ENCODE data around the gene ERI3. TPM values are rescaled to one million over a fixed set of nuclear protein-coding genes. Genes with fewer than 3 reads are reported as not detected.

The ERI3 gene
- total and polyA plus RNA-seq, 2 donors from 2014 or later: 60.4 to 126 TPM

- peaks cover 6% of the 10 kb centered on the region for H3K27me3 ChIP-seq (ENCODE audit: control insufficient read depth, insufficient read depth, low read length)
- H3K9ac ChIP-seq (ENCODE audit: low read length in 3 of 3): no peak overlapping the region
- no peaks in the 10 kb centered on the region for H3K36me3 ChIP-seq (ENCODE audit: control insufficient read depth in 2 of 3, insufficient read depth in 3 of 3, low read length in 3 of 3)
- DNase-seq (no peak), FAIRE-seq (no peak)
- H3K27ac ChIP-seq (ENCODE audit: low read depth in 2 of 2, low read length in 2 of 2): no peak overlapping the region
- no peak for TF ChIP-seq CTCF (IDR thresholded peaks at IDR 0.05; ENCODE audit: borderline replicate concordance, extremely low read depth, insufficient read depth)
- no peak overlapping the region for H3K4me3 ChIP-seq (ENCODE audit: low read length in 3 of 3)
- intact Hi-C loops (cut with DNase I): no loop called here
- no peaks in the 10 kb centered on the region for H3K9me3 ChIP-seq (ENCODE audit: control insufficient read depth in 2 of 3, insufficient read depth in 1 of 3, low read length in 3 of 3)
- no peaks in the 10 kb centered on the region for H3K4me1 ChIP-seq (ENCODE audit: control insufficient read depth in 2 of 3, insufficient read depth in 2 of 3, low read depth in 1 of 3, low read length in 3 of 3)
Observed at GRCh38 chr1:44390277-44390676, 35.2 kb upstream of the ERI3 start.

- TF ChIP-seq CTCF (IDR thresholded peaks at IDR 0.05; ENCODE audit: borderline replicate concordance, extremely low read depth, insufficient read depth): no peak
- intact Hi-C loops (cut with DNase I): loop anchor here (10.0 kb wide), 1 partner anchor 205 kb away; no protein-coding TSS in a partner anchor
- H3K27me3 ChIP-seq (ENCODE audit: control insufficient read depth, insufficient read depth, low read length): peaks cover 5% of the 10 kb centered on the region
- no peak for FAIRE-seq
- no peak overlapping the region for H3K27ac ChIP-seq (ENCODE audit: low read depth in 2 of 2, low read length in 2 of 2)
- no peak overlapping the region for H3K9ac ChIP-seq (ENCODE audit: low read length in 3 of 3)
- no peak overlapping the region for H3K4me3 ChIP-seq (ENCODE audit: low read length in 3 of 3)
- H3K4me1 ChIP-seq (ENCODE audit: control insufficient read depth in 2 of 3, insufficient read depth in 2 of 3, low read depth in 1 of 3, low read length in 3 of 3): no peaks in the 10 kb centered on the region
- DNase-seq: no peak
- H3K9me3 ChIP-seq (ENCODE audit: control insufficient read depth in 2 of 3, insufficient read depth in 1 of 3, low read length in 3 of 3): no peaks in the 10 kb centered on the region
- H3K36me3 ChIP-seq (ENCODE audit: control insufficient read depth in 2 of 3, insufficient read depth in 3 of 3, low read length in 3 of 3): no peaks in the 10 kb centered on the region
Observed at GRCh38 chr1:44389437-44389836, 34.4 kb upstream of the ERI3 start.

GRCh38 chr1:44388551-44388950 lies 33.5 kb upstream of the ERI3 start:
- H3K36me3 ChIP-seq (ENCODE audit: control insufficient read depth in 2 of 3, insufficient read depth in 3 of 3, low read length in 3 of 3): no peaks in the 10 kb centered on the region
- H3K9me3 ChIP-seq (ENCODE audit: control insufficient read depth in 2 of 3, insufficient read depth in 1 of 3, low read length in 3 of 3): no peaks in the 10 kb centered on the region
- no peaks in the 10 kb centered on the region for H3K4me1 ChIP-seq (ENCODE audit: control insufficient read depth in 2 of 3, insufficient read depth in 2 of 3, low read depth in 1 of 3, low read length in 3 of 3)
- H3K27me3 ChIP-seq (ENCODE audit: control insufficient read depth, insufficient read depth, low read length): peaks cover 5% of the 10 kb centered on the region
- H3K9ac ChIP-seq (ENCODE audit: low read length in 3 of 3): no peak overlapping the region
- intact Hi-C loops (cut with DNase I): loop anchor here (10.0 kb wide), 1 partner anchor 206 kb away; no protein-coding TSS in a partner anchor
- H3K4me3 ChIP-seq (ENCODE audit: low read length in 3 of 3): no peak overlapping the region
- no peak for TF ChIP-seq CTCF (IDR thresholded peaks at IDR 0.05; ENCODE audit: borderline replicate concordance, extremely low read depth, insufficient read depth)
- DNase-seq (no peak), FAIRE-seq (no peak)
- H3K27ac ChIP-seq (ENCODE audit: low read depth in 2 of 2, low read length in 2 of 2): no peak overlapping the region

- DNase-seq (no peak), FAIRE-seq (no peak)
- Histone ChIP-seq H3K36me3 (ENCODE audit: control insufficient read depth in 2 of 3, insufficient read depth in 3 of 3, low read length in 3 of 3) (no peaks in the 10 kb centered on the region), H3K27me3 (ENCODE audit: control insufficient read depth, insufficient read depth, low read length) (peaks cover 3% of the 10 kb centered on the region), H3K9me3 (ENCODE audit: control insufficient read depth in 2 of 3, insufficient read depth in 1 of 3, low read length in 3 of 3) (no peaks in the 10 kb centered on the region), H3K27ac (ENCODE audit: low read depth in 2 of 2, low read length in 2 of 2) (no peak overlapping the region), H3K4me1 (ENCODE audit: control insufficient read depth in 2 of 3, insufficient read depth in 2 of 3, low read depth in 1 of 3, low read length in 3 of 3) (no peaks in the 10 kb centered on the region), H3K9ac (ENCODE audit: low read length in 3 of 3) (no peak overlapping the region), H3K4me3 (ENCODE audit: low read length in 3 of 3) (no peak overlapping the region)
- intact Hi-C loops (cut with DNase I): loop anchor here (10.0 kb wide), 1 partner anchor 214 kb away; no protein-coding TSS in a partner anchor
- no peak for TF ChIP-seq CTCF (IDR thresholded peaks at IDR 0.05; ENCODE audit: borderline replicate concordance, extremely low read depth, insufficient read depth)
Observed at GRCh38 chr1:44380666-44381177, 25.7 kb upstream of the ERI3 start.

Data from kidney (tissue), 14 donors.